ENCODE data around the gene SDCBP2.
"Not testable (repeated sequence)": the region's sequence is repeated elsewhere in the genome, so short reads cannot be mapped to it uniquely, and the experiment has no call there.

Gene SDCBP2

DNA sequence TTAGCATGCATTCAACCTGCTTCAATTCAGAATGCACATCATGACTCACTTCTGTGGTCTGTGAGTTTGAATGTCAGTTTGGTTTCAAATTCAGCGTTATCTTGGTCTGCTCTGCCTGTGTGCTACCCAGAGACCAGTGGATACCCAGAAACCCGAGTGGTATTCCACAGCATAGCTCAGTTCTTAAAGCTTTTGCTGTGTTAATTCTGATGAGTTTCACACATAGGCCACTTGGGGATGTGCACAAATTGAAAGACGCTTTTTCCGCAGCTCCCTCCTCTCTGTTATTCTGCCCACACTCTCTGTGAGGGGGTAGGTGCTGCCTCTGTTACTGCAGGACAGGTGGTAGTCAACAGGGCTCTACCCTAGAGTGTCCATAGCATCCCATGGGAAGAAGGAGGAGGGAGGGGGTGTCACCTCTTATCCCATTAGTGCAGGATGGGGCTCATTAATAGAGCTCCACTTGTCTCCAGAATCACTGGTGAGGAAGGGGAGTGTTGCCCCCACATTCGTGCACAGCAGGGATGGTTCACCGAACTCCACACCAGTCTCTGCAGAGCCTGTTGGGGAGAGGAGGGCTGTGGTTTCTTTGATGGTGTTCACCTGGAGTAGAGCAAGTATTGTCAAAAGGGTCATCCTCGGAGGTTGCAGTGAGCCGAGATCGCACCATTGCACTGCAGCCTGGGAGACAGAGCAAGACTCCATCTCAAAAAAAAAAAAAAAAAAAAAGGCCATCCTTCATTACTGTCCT lies 29.2 kb upstream of the SDCBP2 start:
- H3K36me3 ChIP-seq (ENCODE audit: insufficient read depth, low read length) = peaks cover 25% of the 10 kb centered on the region
- H3K9me3 ChIP-seq (replicated peaks; ENCODE audit: low read length) = no peaks in the 10 kb centered on the region
- peaks cover 5% of the 10 kb centered on the region for H3K4me1 ChIP-seq (ENCODE audit: control insufficient read depth, insufficient read depth, low read length)
- H3K4me3 ChIP-seq (ENCODE audit: low read length) = no peak overlapping the region
- no peaks in the 10 kb centered on the region for H3K27me3 ChIP-seq (ENCODE audit: control insufficient read depth, insufficient read depth, low read length)
- no peak overlapping the region for H3K9ac ChIP-seq (ENCODE audit: low read depth, low read length)
- no peak overlapping the region for H3K4me2 ChIP-seq (ENCODE audit: low read length)

DNA sequence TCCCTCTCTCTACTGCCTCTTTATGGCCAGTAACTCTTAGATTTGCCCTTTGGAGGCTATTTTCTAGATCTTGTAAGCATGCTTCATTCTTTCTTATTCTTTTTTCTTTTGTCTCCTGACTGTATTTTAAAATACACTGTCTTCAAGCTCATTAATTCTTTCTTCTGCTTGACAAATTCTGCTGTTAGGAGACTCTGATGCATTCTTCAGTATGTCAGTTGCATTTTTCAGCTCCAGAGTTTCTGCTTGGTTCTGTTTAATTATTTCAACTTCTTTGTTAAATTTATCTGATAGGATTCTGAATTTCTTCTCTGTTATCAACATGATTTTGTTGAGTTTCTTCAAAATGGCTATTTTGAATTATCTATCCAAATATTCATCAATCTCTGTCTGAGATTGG lies 25.0 kb upstream of the SDCBP2 start:
- Histone ChIP-seq H3K36me3 (ENCODE audit: insufficient read depth, low read length) (peaks cover 15% of the 10 kb centered on the region), H3K4me3 (ENCODE audit: low read length) (no peak overlapping the region), H3K4me1 (ENCODE audit: control insufficient read depth, insufficient read depth, low read length) (peaks cover 5% of the 10 kb centered on the region), H3K9ac (ENCODE audit: low read depth, low read length) (no peak overlapping the region), H3K27me3 (ENCODE audit: control insufficient read depth, insufficient read depth, low read length) (no peaks in the 10 kb centered on the region), H3K4me2 (ENCODE audit: low read length) (no peak overlapping the region), H3K9me3 (replicated peaks; ENCODE audit: low read length) (no peaks in the 10 kb centered on the region)

DNA sequence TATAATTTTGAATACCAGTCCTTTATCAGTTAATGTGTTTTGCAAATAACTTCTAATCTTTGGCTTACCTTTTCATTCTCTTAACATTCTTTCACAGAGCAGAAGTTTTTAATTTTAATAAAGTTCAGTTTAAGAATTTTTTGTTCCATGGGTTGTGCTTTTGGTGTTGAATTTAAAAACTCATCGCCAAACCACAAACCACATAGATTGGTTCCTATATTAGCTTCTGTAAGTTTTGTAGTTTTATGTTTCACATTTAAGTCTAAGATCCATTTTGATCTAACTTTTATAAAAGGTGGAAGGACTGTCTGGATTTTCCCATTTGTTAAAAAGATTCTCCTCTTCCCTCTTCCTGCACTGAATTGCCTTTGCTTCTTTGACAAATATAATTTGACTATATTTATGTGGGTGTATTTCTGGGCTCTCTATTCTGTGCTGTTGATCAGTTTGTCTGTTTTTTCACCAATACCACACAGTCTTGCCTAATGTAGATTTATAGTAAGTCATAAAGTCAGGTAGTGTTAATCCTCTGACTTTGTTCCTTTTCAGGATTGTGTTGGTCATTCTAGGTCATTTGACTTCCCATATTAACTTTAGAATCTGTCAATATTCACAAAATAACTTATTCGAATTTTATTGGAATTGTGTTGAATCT lies 17.5 kb upstream of the SDCBP2 start:
- H3K9ac ChIP-seq (ENCODE audit: low read depth, low read length) = no peak overlapping the region
- H3K4me1 ChIP-seq (ENCODE audit: control insufficient read depth, insufficient read depth, low read length) = peaks cover 25% of the 10 kb centered on the region
- no peak overlapping the region for H3K4me3 ChIP-seq (ENCODE audit: low read length)
- H3K4me2 ChIP-seq (ENCODE audit: low read length) = no peak overlapping the region
- H3K9me3 ChIP-seq (replicated peaks; ENCODE audit: low read length) = no peaks in the 10 kb centered on the region
- peaks cover 5% of the 10 kb centered on the region for H3K36me3 ChIP-seq (ENCODE audit: insufficient read depth, low read length)
- H3K27me3 ChIP-seq (ENCODE audit: control insufficient read depth, insufficient read depth, low read length) = no peaks in the 10 kb centered on the region

GRCh38 chr20:1345756-1346093 lies 16.8 kb upstream of the SDCBP2 start:
- no peaks in the 10 kb centered on the region for H3K27me3 ChIP-seq (ENCODE audit: control insufficient read depth, insufficient read depth, low read length)
- no peak overlapping the region for H3K4me2 ChIP-seq (ENCODE audit: low read length)
- H3K4me3 ChIP-seq (ENCODE audit: low read length) = no peak overlapping the region
- peaks cover 5% of the 10 kb centered on the region for H3K36me3 ChIP-seq (ENCODE audit: insufficient read depth, low read length)
- H3K9me3 ChIP-seq (replicated peaks; ENCODE audit: low read length) = no peaks in the 10 kb centered on the region
- H3K4me1 ChIP-seq (ENCODE audit: control insufficient read depth, insufficient read depth, low read length) = peaks cover 25% of the 10 kb centered on the region
- no peak overlapping the region for H3K9ac ChIP-seq (ENCODE audit: low read depth, low read length)

- Histone ChIP-seq H3K4me1 (ENCODE audit: control insufficient read depth, insufficient read depth, low read length) (peaks cover 25% of the 10 kb centered on the region), H3K9ac (ENCODE audit: low read depth, low read length) (no peak overlapping the region), H3K4me2 (ENCODE audit: low read length) (no peak overlapping the region), H3K4me3 (ENCODE audit: low read length) (no peak overlapping the region), H3K27me3 (ENCODE audit: control insufficient read depth, insufficient read depth, low read length) (no peaks in the 10 kb centered on the region), H3K9me3 (replicated peaks; ENCODE audit: low read length) (no peaks in the 10 kb centered on the region), H3K36me3 (ENCODE audit: insufficient read depth, low read length) (peaks cover 5% of the 10 kb centered on the region)
Observed at GRCh38 chr20:1345030-1345755, 16.3 kb upstream of the SDCBP2 start.

DNA sequence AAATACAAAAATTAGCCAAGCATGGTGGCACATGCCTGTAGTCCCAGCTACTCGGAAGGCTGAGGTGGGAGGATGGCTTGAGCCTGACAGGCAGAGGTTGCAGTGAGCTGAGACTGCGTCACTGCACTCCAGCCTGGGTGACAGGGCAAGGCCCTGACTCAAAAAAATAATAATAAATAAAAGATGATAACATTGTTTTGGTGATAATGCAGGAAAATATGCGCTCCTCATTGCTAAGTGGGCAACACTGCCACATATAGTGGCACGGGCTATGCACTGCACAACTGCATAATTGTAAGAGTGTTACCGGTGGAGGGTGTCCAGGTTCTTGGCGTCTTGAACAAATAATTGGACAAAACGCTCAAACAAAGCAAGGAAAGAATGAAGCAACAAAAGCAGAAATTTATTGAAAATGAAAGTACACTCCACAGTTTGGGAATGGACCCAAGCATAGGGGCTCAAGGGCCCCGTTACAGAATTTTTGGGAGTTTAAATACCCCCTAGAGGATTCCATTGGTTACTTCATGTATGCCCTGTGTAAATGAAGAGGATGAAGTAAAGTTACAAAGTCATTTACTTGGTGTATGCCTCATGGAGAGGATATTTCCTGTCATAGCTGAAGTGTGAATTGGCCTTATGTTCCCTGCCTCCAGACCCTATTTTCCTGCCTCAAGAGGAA lies 14.6 kb upstream of the SDCBP2 start:
- H3K9me3 ChIP-seq (replicated peaks; ENCODE audit: low read length); H3K36me3 ChIP-seq (ENCODE audit: insufficient read depth, low read length); H3K9ac ChIP-seq (ENCODE audit: low read depth, low read length); H3K27me3 ChIP-seq (ENCODE audit: control insufficient read depth, insufficient read depth, low read length); H3K4me3 ChIP-seq (ENCODE audit: low read length): not testable (repeated sequence)
- Histone ChIP-seq H3K4me1 (ENCODE audit: control insufficient read depth, insufficient read depth, low read length) (peaks cover 25% of the 10 kb centered on the region), H3K4me2 (ENCODE audit: low read length) (peak overlapping the region; percentile 11)

- H3K4me3 ChIP-seq (ENCODE audit: low read length) = no peak overlapping the region
- peaks cover 31% of the 10 kb centered on the region for H3K4me1 ChIP-seq (ENCODE audit: control insufficient read depth, insufficient read depth, low read length)
- no peak overlapping the region for H3K9ac ChIP-seq (ENCODE audit: low read depth, low read length)
- H3K9me3 ChIP-seq (replicated peaks; ENCODE audit: low read length) = no peaks in the 10 kb centered on the region
- no peak overlapping the region for H3K4me2 ChIP-seq (ENCODE audit: low read length)
- no peaks in the 10 kb centered on the region for H3K36me3 ChIP-seq (ENCODE audit: insufficient read depth, low read length)
- no peaks in the 10 kb centered on the region for H3K27me3 ChIP-seq (ENCODE audit: control insufficient read depth, insufficient read depth, low read length)
Observed at GRCh38 chr20:1341561-1342265, 12.8 kb upstream of the SDCBP2 start.

- H3K27me3 ChIP-seq (ENCODE audit: control insufficient read depth, insufficient read depth, low read length) = no peaks in the 10 kb centered on the region
- H3K9me3 ChIP-seq (replicated peaks; ENCODE audit: low read length) = no peaks in the 10 kb centered on the region
- no peak overlapping the region for H3K4me2 ChIP-seq (ENCODE audit: low read length)
- H3K36me3 ChIP-seq (ENCODE audit: insufficient read depth, low read length) = peaks cover 2% of the 10 kb centered on the region
- H3K4me3 ChIP-seq (ENCODE audit: low read length) = no peak overlapping the region
- no peak overlapping the region for H3K9ac ChIP-seq (ENCODE audit: low read depth, low read length)
- H3K4me1 ChIP-seq (ENCODE audit: control insufficient read depth, insufficient read depth, low read length) = peaks cover 36% of the 10 kb centered on the region
Observed at GRCh38 chr20:1338801-1339200, 9.9 kb upstream of the SDCBP2 start.

DNA sequence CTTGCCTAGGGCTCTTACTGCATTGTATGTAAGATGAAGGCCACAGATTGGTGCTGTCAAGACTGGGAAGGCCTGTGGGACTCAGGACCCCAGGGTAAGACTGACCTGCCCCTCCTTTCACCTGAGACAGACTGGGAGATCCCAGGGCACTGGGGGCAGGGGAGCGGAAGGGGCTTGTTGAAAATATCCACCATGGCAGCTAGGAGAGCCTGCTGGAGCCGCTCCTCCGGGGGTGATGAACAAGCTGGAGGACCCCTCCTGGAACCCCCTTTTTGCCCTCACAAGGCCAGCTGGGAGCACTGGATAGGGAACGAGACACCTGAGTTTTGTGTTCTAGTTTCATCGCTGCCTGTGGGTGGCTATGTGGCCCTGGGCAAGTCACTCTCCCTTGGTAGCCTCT lies 9.2 kb upstream of the SDCBP2 start:
- H3K9me3 ChIP-seq (replicated peaks; ENCODE audit: low read length) = no peaks in the 10 kb centered on the region

GRCh38 chr20:1337441-1337840 lies 8.5 kb upstream of the SDCBP2 start:
- Histone ChIP-seq H3K9me3 (replicated peaks; ENCODE audit: low read length) (no peaks in the 10 kb centered on the region), H3K4me1 (ENCODE audit: control insufficient read depth, insufficient read depth, low read length) (peaks cover 25% of the 10 kb centered on the region), H3K9ac (ENCODE audit: low read depth, low read length) (no peak overlapping the region), H3K27me3 (ENCODE audit: control insufficient read depth, insufficient read depth, low read length) (no peaks in the 10 kb centered on the region), H3K4me2 (ENCODE audit: low read length) (no peak overlapping the region), H3K36me3 (ENCODE audit: insufficient read depth, low read length) (peaks cover 14% of the 10 kb centered on the region), H3K4me3 (ENCODE audit: low read length) (no peak overlapping the region)

More for the DNA sequence above, 9.2 kb upstream of the SDCBP2 start:
- peaks cover 7% of the 10 kb centered on the region for H3K36me3 ChIP-seq (ENCODE audit: insufficient read depth, low read length)
- H3K9ac ChIP-seq (ENCODE audit: low read depth, low read length) = no peak overlapping the region
- no peaks in the 10 kb centered on the region for H3K27me3 ChIP-seq (ENCODE audit: control insufficient read depth, insufficient read depth, low read length)
- no peak overlapping the region for H3K4me2 ChIP-seq (ENCODE audit: low read length)
- no peak overlapping the region for H3K4me3 ChIP-seq (ENCODE audit: low read length)
- H3K4me1 ChIP-seq (ENCODE audit: control insufficient read depth, insufficient read depth, low read length) = peaks cover 29% of the 10 kb centered on the region
